HepG2 (cell line): ENCODE results near the gene WDCP. TPM values are rescaled to one million over a fixed set of nuclear protein-coding genes. Genes with fewer than 3 reads are reported as not detected.

ENCODE experiments used
- DMAP1 ChIP-seq: IDR thresholded peaks from 2 replicates; pipeline ENCODE4 v1.6.1; 2016
- HMGA1 ChIP-seq: sonication (generic); formaldehyde crosslinking; conservative IDR thresholded peaks from 2 replicates; pipeline ENCODE4 v1.4.0; 2020; ENCODE audit warnings: missing genetic modification reagents
- ISL2 ChIP-seq: sonication (generic); formaldehyde crosslinking; IDR thresholded peaks from 2 replicates; pipeline ENCODE4 v1.5.0; 2020; ENCODE audit warnings: missing genetic modification reagents
- SNAI1 ChIP-seq: sonication (generic); formaldehyde crosslinking; IDR thresholded peaks from 2 replicates; pipeline ENCODE4 v1.5.0; 2020; ENCODE audit warnings: mild to moderate bottlenecking, missing genetic modification reagents, borderline replicate concordance
- TARDBP ChIP-seq: sonication (generic); formaldehyde crosslinking; IDR thresholded peaks from 2 replicates; pipeline ENCODE4 v1.8.0; 2022; ENCODE audit warnings: mild to moderate bottlenecking, missing genetic modification reagents
- THAP11 ChIP-seq: IDR thresholded peaks from 2 replicates; pipeline ENCODE4 v1.6.1; 2016; ENCODE audit warnings: missing biosample characterization, missing genetic modification reagents
- ZNF230 ChIP-seq: sonication (generic); formaldehyde crosslinking; IDR thresholded peaks from 2 replicates; pipeline ENCODE4 v1.4.0; 2020; ENCODE audit warnings: mild to moderate bottlenecking, missing genetic modification reagents
- ZNF331 ChIP-seq: sonication (generic); formaldehyde crosslinking; IDR thresholded peaks from 2 replicates; pipeline ENCODE4 v1.4.0; 2020; ENCODE audit warnings: missing genetic modification reagents
- ZNF446 ChIP-seq: sonication (generic); formaldehyde crosslinking; IDR thresholded peaks from 2 replicates; pipeline ENCODE4 v1.5.0; 2020; ENCODE audit warnings: mild to moderate bottlenecking, missing genetic modification reagents
- ZNF75D ChIP-seq: sonication (generic); formaldehyde crosslinking; IDR thresholded peaks from 2 replicates; pipeline ENCODE4 v1.8.1; 2023; ENCODE audit warnings: missing genetic modification reagents, mild to moderate bottlenecking, borderline replicate concordance
- polyA plus RNA-seq, 8 experiments: library from polyadenylated mRNA; depleted of rRNA in 3 of 8; stranded (reverse) in 7 of 8; unstranded in 1 of 8; fragments of >200 nt; fragmentation: Illumina TruSeq in 4 of 8; extraction: Trizol in 4 of 8; gene quantifications; 2 replicates each; pipeline versions ENCODE4 v1.2.1 to v1.2.3, GENCODE V29; 2011 to 2016; ENCODE audit warnings: low read depth in 4 of 8, missing spikeins in 1 of 8, mixed read lengths in 1 of 8; ENCODE audit not compliant: insufficient read depth in 1 of 8
- total RNA-seq, 5 experiments: library from RNA; depleted of rRNA; stranded (reverse); fragments of >200 nt; fragmentation: Illumina TruSeq; extraction: Trizol; gene quantifications; 2 replicates each; pipeline ENCODE4 v1.2.3, GENCODE V29; 2016; ENCODE audit warnings: low read depth in 1 of 5
- TF ChIP-seq, protein P1 (sequence below): IDR thresholded peaks from 2 replicates; pipeline ENCODE4 v1.4.0; 2020; ENCODE audit warnings: mild to moderate bottlenecking, missing genetic modification reagents
- TF ChIP-seq, protein P2 (sequence below), 2 experiments: sonication (generic) in 1 of 2; formaldehyde crosslinking in 1 of 2; IDR thresholded peaks; 2 replicates each; pipeline versions ENCODE4 v1.6.1 to v1.9.0; 2014 to 2022; ENCODE audit warnings: antibody characterized with exemption in 1 of 2, borderline replicate concordance in 1 of 2, inconsistent platforms in 1 of 2, low read depth in 1 of 2, missing genetic modification reagents in 1 of 2

WDCP gene
- total and polyA plus RNA-seq, 2 of the 13 experiments (the other 11 are each of a cell fraction or from before 2014, with no cell fraction given), result 17.4 to 22.6 TPM

DNA sequence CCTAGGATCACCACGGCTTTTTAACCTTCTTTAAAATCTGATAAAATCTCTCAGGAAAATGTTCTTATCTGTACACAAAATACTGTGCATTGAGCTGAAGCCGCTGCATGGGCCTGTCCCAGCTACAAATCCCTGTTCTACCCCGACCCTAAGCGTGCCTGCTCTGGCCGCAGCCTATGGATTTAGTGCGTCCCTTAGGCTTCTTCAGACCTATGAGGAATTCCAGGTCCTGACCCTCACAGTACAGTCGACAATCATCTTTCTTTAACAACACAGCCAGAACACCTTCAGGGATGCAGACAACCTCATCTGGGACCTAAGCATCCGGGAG, 477 bp upstream of the WDCP start (continued):
- TF ChIP-seq, protein P1, sequence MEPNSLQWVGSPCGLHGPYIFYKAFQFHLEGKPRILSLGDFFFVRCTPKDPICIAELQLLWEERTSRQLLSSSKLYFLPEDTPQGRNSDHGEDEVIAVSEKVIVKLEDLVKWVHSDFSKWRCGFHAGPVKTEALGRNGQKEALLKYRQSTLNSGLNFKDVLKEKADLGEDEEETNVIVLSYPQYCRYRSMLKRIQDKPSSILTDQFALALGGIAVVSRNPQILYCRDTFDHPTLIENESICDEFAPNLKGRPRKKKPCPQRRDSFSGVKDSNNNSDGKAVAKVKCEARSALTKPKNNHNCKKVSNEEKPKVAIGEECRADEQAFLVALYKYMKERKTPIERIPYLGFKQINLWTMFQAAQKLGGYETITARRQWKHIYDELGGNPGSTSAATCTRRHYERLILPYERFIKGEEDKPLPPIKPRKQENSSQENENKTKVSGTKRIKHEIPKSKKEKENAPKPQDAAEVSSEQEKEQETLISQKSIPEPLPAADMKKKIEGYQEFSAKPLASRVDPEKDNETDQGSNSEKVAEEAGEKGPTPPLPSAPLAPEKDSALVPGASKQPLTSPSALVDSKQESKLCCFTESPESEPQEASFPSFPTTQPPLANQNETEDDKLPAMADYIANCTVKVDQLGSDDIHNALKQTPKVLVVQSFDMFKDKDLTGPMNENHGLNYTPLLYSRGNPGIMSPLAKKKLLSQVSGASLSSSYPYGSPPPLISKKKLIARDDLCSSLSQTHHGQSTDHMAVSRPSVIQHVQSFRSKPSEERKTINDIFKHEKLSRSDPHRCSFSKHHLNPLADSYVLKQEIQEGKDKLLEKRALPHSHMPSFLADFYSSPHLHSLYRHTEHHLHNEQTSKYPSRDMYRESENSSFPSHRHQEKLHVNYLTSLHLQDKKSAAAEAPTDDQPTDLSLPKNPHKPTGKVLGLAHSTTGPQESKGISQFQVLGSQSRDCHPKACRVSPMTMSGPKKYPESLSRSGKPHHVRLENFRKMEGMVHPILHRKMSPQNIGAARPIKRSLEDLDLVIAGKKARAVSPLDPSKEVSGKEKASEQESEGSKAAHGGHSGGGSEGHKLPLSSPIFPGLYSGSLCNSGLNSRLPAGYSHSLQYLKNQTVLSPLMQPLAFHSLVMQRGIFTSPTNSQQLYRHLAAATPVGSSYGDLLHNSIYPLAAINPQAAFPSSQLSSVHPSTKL, result 0 out of 2 replicates have a peak, but pooled peaks have one; percentile 3
- TF ChIP-seq DMAP1 (CRISPR knock-in tag) (peak; percentile 75; the same call in 1 of the 2 replicates), TARDBP (no peak), SNAI1 (0 out of 2 replicates have a peak, but pooled peaks have one; percentile 4), ZNF446 (CRISPR knock-in tag) (0 out of 2 replicates have a peak, but pooled peaks have one; percentile 33), ISL2 (no peak), ZNF331 (peak; percentile 2; the same call in 1 of the 2 replicates), ZNF75D (CRISPR knock-in tag) (0 out of 2 replicates have a peak, but pooled peaks have one; percentile 5), ZNF230 (0 out of 2 replicates have a peak, but pooled peaks have one; percentile 11), HMGA1 (CRISPR knock-in tag) (no peak), THAP11 (CRISPR knock-in tag) (peak; percentile 3; the same call in 1 of the 2 replicates)
- TF ChIP-seq, protein P2, sequence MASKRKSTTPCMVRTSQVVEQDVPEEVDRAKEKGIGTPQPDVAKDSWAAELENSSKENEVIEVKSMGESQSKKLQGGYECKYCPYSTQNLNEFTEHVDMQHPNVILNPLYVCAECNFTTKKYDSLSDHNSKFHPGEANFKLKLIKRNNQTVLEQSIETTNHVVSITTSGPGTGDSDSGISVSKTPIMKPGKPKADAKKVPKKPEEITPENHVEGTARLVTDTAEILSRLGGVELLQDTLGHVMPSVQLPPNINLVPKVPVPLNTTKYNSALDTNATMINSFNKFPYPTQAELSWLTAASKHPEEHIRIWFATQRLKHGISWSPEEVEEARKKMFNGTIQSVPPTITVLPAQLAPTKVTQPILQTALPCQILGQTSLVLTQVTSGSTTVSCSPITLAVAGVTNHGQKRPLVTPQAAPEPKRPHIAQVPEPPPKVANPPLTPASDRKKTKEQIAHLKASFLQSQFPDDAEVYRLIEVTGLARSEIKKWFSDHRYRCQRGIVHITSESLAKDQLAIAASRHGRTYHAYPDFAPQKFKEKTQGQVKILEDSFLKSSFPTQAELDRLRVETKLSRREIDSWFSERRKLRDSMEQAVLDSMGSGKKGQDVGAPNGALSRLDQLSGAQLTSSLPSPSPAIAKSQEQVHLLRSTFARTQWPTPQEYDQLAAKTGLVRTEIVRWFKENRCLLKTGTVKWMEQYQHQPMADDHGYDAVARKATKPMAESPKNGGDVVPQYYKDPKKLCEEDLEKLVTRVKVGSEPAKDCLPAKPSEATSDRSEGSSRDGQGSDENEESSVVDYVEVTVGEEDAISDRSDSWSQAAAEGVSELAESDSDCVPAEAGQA (IDR thresholded peaks at IDR 0.05; ENCODE audit: low read depth), result 0 out of 2 replicates have a peak, but pooled peaks have one; percentile 20
- TF ChIP-seq, protein P2 (CRISPR knock-in tag; IDR thresholded peaks at IDR 0.05; ENCODE audit: borderline replicate concordance), result no peak
